Smooth muscle cell of trachea (primary cell): ENCODE results near the gene MIOS. TPM values are rescaled to one million over a fixed set of nuclear protein-coding genes. Genes with fewer than 3 reads are reported as not detected.

ENCODE experiments used
- total RNA-seq: library from RNA; depleted of rRNA; stranded (reverse); fragments of >200 nt; gene quantifications from 2 replicates; pipeline ENCODE4 v1.2.1, GENCODE V29; 2014

Gene MIOS
- total RNA-seq = 37.2 and 37.5 TPM in 2 replicates

DNA sequence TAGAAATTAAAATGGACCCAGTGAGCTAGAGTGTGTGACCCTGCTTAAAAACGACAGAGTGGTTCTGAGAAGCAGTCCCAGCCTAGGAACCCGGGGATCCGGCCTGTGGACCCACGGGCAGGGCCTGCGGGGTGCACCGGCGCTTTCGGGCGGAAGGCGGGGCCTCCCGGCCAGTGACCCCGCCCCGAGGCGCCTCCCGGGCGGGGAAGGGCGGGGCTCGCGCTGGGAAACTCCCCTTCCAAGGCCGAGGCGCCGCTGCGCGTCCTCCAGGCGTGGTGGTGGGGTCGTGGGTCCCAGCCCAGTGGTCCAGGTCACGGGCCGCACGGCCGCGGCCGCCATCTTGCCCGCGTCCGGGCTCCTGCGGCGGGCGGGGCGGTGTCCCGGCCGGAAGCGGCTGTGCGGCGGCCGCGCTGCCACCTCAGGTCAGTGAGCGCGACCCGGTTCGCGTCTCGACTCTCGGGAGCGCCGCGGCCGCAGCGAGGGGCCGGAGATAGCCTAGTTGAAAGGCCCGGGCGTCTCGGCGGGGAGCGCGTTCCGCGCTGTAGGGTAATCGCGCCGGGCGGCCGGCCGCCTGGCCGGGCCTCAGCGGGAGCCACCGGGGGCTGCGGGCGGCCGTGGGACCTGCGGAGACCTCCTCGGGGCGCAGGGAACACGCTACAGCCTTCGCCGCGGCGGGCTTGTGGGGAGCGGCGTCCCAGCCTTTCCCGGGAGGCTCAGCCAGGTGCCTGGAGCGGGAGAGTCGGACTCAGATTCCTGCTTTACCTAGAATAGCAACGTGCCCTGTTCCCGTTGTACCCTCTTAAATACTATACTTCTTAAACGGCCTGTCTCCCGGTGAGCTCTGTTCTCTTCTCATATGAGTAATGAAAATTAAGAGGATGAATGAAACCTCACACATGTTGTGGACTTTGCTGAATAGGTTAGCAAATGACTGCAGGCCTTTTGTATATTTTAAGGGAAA, at the start of gene MIOS:
TSS of gene MIOS (plus strand) at position 234 of the 961 bp plus-strand sequence. CDS start 5,592 bp downstream, outside the sequence.

DNA sequence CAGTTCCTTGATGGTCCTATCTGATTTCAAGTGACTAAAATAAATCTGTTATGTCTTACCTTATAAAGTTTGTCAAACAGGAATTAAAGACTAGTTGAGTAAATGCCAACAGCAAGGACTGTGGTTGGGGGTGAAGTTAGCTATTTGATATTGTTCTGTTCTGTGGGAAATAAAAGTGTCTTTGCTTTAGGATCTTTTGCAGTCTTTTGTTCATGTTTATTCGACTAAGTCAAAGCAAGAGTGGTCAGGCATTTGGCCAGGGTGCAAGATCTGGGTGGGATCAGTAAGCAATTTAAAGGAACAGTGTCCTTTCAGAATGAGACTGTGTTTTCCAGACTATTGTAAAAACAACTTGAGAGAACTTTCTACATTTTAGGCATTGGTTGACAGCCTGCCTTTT, 31.0 kb upstream of the MIOS start, which contains the start of gene COL28A1:
TSS of gene COL28A1 (minus strand) at position 183 of the 400 bp plus-strand sequence. CDS start 2,998 bp downstream, outside the sequence.

DNA sequence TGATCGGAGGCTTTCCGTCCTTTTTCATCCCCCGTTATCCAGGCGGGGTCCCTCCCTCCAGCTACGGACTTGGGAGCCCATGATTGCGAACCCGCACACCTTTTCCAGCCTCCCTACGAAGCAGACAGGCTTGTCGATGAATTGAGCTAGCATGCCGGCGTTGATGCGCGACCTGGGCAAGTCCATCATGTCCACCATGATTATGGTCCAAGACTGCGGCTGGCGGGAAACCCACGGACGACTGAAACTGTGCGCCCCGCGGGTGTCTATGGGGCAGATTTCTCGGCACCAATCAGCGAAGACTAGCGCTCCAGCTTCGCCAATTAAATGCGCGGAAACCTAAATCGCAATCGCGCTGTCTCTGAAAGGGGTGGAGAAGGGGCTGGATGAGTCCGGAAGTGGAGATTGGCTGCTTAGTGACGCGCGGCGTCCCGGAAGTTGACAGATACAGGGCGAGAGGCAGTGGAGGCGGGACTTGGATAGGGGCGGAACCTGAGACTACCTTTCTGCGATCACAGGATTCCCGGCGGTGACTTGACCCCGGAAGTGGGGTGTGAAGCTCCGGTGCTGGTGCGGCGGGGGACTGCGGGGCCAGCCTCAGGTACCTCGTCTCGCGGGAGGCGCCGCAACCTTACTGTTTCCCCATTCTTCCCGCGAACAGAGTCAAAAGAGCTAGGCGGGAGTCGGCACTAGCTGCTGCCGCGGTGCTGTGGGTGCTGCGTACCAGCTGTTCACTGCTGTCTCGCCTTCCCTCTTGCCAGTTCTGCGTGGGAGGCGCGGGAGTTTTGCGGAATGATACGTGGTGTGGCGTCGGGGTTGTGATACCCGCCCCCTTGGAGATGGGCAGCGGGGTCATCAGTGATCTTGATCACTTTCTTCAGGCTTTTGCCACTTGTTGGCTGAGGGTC, 73.8 kb downstream of the MIOS start, which contains the start of gene UMAD1:
TSS of gene UMAD1 (plus strand) at position 532 of the 908 bp plus-strand sequence. CDS start 32,620 bp downstream, outside the sequence.

Other genes starting within 250 kb of the MIOS start
- 0.58 TPM in 1 of 2 replicates, not detected in the other for gene COL28A1, start 31.0 kb upstream of the MIOS start, total RNA-seq
- gene UMAD1, start 73.9 kb downstream of the MIOS start, total RNA-seq = 10.8 and 14.1 TPM in 2 replicates
- gene RPA3, start 151.7 kb downstream of the MIOS start, total RNA-seq = 11.4 and 79.6 TPM in 2 replicates